WI38 (cell line): ENCODE measurements around the gene TBX10.
"Not testable (repeated sequence)": the region's sequence is repeated elsewhere in the genome, so short reads cannot be mapped to it uniquely, and the experiment has no call there.

Experiments used
- H3K4me3 ChIP-seq: 2 replicates; pipeline ENCODE4 v1.5.1; 2011; ENCODE audit warnings: low read depth, mild to moderate bottlenecking, control low read depth, low read length
- CTCF ChIP-seq: IDR thresholded peaks from 2 replicates; pipeline ENCODE4 v1.5.1; 2012; ENCODE audit warnings: low read depth, mild to moderate bottlenecking, control low read depth, low read length

The TBX10 gene

GRCh38 chr11:67641338-67642172 lies 2.0 kb upstream of the TBX10 start:
- no peak for TF ChIP-seq CTCF
- no peak overlapping the region for H3K4me3 ChIP-seq

GRCh38 chr11:67640758-67641337 lies 1.3 kb upstream of the TBX10 start:
- TF ChIP-seq CTCF: no peak
- no peak overlapping the region for H3K4me3 ChIP-seq

GRCh38 chr11:67640021-67640757 lies 626 bp upstream of the TBX10 start:
- peak; percentile 60 for TF ChIP-seq CTCF
- H3K4me3 ChIP-seq: no peak overlapping the region

GRCh38 chr11:67638535-67639437 lies 777 bp downstream of the TBX10 start:
- H3K4me3 ChIP-seq: no peak overlapping the region

GRCh38 chr11:67637441-67637840 lies 2.1 kb downstream of the TBX10 start:
- not testable (repeated sequence) for H3K4me3 ChIP-seq

More at GRCh38 chr11:67638535-67639437, 777 bp downstream of the TBX10 start:
- no peak for TF ChIP-seq CTCF

GRCh38 chr11:67636962-67637361 lies 2.6 kb downstream of the TBX10 start:
- no peak for TF ChIP-seq CTCF

GRCh38 chr11:67635231-67635521 lies 4.4 kb downstream of the TBX10 start:
- no peak for TF ChIP-seq CTCF
- no peak overlapping the region for H3K4me3 ChIP-seq

More at GRCh38 chr11:67636962-67637361, 2.6 kb downstream of the TBX10 start:
- no peak overlapping the region for H3K4me3 ChIP-seq
